ENCODE data around the gene NME3. TPM values are rescaled to one million over a fixed set of nuclear protein-coding genes. Genes with fewer than 3 reads are reported as not detected.

NME3 gene
- total and polyA plus RNA-seq, 9 of the 15 experiments (the other 6 are each of a cell fraction or from before 2014, with no cell fraction given) = 0.68 to 76.3 (median 11.5) TPM

DNA sequence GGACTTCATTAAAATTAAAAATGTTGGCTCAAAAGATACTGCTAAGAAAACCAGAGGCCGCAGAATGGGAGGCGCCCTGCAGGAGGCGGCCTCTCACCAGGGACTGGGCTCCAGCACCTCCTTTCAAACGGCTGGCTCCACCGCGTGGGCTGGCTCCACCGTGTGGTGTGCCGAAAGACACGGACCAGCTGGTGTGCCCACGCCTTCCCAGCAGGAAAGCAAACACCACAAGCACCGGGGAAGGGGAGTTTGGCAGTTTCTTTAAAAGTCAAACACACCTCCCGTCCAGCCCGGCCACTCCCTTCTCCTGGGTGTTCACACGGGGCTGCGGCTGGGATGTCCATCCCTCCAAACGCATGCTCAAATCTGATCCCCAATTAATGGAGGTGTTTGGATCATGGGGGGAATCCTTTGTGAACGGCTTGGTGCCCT is 41.4 kb upstream of the NME3 start (continued):
- TF ChIP-seq, protein P1, sequence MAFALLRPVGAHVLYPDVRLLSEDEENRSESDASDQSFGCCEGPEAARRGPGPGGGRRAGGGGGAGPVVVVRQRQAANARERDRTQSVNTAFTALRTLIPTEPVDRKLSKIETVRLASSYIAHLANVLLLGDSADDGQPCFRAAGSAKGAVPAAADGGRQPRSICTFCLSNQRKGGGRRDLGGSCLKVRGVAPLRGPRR (CRISPR knock-in tag; IDR thresholded peaks at IDR 0.05) = no peak
- no peak for TF ChIP-seq POLR3A (IDR thresholded peaks at IDR 0.05; ENCODE audit: borderline replicate concordance, extremely low read depth, insufficient read depth, insufficient read length)
- no peak for TF ChIP-seq RBM25 (IDR thresholded peaks at IDR 0.05; ENCODE audit: low read depth, low read length, severe bottlenecking)
- no peak for TF ChIP-seq FUS (optimal IDR thresholded peaks at IDR 0.05; ENCODE audit: low read depth, low read length)
- TF ChIP-seq ELF1 (tag; IDR thresholded peaks at IDR 0.05) = no peak
- no peak for TF ChIP-seq CREB5 (CRISPR knock-in tag; IDR thresholded peaks at IDR 0.05)
- no peak for TF ChIP-seq ZBTB26 (CRISPR knock-in tag; IDR thresholded peaks at IDR 0.05)
- peak; percentile 98 for TF ChIP-seq TFAP4 (CRISPR knock-in tag; IDR thresholded peaks at IDR 0.05; ENCODE audit: borderline replicate concordance)
- no peak for TF ChIP-seq TSC22D4 (tag; IDR thresholded peaks at IDR 0.05)
- TF ChIP-seq HOXB6 (CRISPR knock-in tag; IDR thresholded peaks at IDR 0.05; ENCODE audit: borderline replicate concordance) = no peak
- no peak for TF ChIP-seq ETV5 (CRISPR knock-in tag; IDR thresholded peaks at IDR 0.05; ENCODE audit: low read depth)
- TF ChIP-seq ZNF232 (CRISPR knock-in tag; IDR thresholded peaks at IDR 0.05) = no peak
- TF ChIP-seq, protein P2, sequence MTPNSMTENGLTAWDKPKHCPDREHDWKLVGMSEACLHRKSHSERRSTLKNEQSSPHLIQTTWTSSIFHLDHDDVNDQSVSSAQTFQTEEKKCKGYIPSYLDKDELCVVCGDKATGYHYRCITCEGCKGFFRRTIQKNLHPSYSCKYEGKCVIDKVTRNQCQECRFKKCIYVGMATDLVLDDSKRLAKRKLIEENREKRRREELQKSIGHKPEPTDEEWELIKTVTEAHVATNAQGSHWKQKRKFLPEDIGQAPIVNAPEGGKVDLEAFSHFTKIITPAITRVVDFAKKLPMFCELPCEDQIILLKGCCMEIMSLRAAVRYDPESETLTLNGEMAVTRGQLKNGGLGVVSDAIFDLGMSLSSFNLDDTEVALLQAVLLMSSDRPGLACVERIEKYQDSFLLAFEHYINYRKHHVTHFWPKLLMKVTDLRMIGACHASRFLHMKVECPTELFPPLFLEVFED (CRISPR knock-in tag; conservative IDR thresholded peaks at IDR 0.05) = no peak
- no peak for TF ChIP-seq TCFL5 (CRISPR knock-in tag; conservative IDR thresholded peaks at IDR 0.05)
- TF ChIP-seq POLR2H (tag; IDR thresholded peaks at IDR 0.05; ENCODE audit: low read depth) = no peak
- no peak for TF ChIP-seq ZNF512 (tag; IDR thresholded peaks at IDR 0.05)
- TF ChIP-seq ZNF717 (CRISPR knock-in tag; IDR thresholded peaks at IDR 0.05) = no peak
- peak; percentile 56 for TF ChIP-seq MYBL2 (IDR thresholded peaks at IDR 0.05; ENCODE audit: low read depth)
- TF ChIP-seq MYBL2 (CRISPR knock-in tag; IDR thresholded peaks at IDR 0.05; ENCODE audit: borderline replicate concordance) = no peak
- no peak for TF ChIP-seq RFX1 (IDR thresholded peaks at IDR 0.05)
- no peak for TF ChIP-seq FOXK2 (conservative IDR thresholded peaks at IDR 0.05 in 1 of 2, IDR thresholded peaks at IDR 0.05 in 1 of 2; ENCODE audit: low read depth in 2 of 2)
- TF ChIP-seq, protein P3, sequence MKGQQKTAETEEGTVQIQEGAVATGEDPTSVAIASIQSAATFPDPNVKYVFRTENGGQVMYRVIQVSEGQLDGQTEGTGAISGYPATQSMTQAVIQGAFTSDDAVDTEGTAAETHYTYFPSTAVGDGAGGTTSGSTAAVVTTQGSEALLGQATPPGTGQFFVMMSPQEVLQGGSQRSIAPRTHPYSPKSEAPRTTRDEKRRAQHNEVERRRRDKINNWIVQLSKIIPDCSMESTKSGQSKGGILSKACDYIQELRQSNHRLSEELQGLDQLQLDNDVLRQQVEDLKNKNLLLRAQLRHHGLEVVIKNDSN (CRISPR knock-in tag; IDR thresholded peaks at IDR 0.05) = no peak
